Hepatocyte (in vitro differentiated cells): Measurements from ENCODE around the gene DLG2. TPM values are rescaled to one million over a fixed set of nuclear protein-coding genes. Genes with fewer than 3 reads are reported as not detected.

Experiments
- DNase-seq: peaks from one replicate; pipeline ENCODE4 v3.0.0-alpha.2; 2016; ENCODE audit warnings: low spot score
- H2AFZ ChIP-seq: fragments of 200-600 bp; sonication (generic); 2 replicates; pipeline ENCODE4 v1.6.0; 2016; ENCODE audit warnings: antibody characterized with exemption, mild to moderate bottlenecking
- H3K27ac ChIP-seq: fragments of 200-600 bp; sonication (generic); 2 replicates; pipeline ENCODE4 v1.5.1; 2016; ENCODE audit warnings: mild to moderate bottlenecking
- H3K27me3 ChIP-seq: fragments of 200-600 bp; sonication (generic); 2 replicates; pipeline ENCODE4 v1.6.1; 2016
- H3K36me3 ChIP-seq: fragments of 200-600 bp; sonication (generic); replicated peaks from 2 replicates; pipeline ENCODE4 v1.5.1; 2016; ENCODE audit warnings: low read depth; ENCODE audit not compliant: insufficient read depth
- H3K4me1 ChIP-seq: fragments of 200-600 bp; sonication (generic); 2 replicates; pipeline ENCODE4 v1.5.1; 2016; ENCODE audit warnings: mild to moderate bottlenecking, moderate library complexity; ENCODE audit not compliant: insufficient read depth
- H3K4me2 ChIP-seq: fragments of 200-600 bp; sonication (generic); 2 replicates; pipeline ENCODE4 v1.6.0; 2016
- H3K4me3 ChIP-seq: fragments of 200-600 bp; sonication (generic); 2 replicates; pipeline ENCODE4 v1.5.1; 2016; ENCODE audit warnings: mild to moderate bottlenecking
- H3K79me2 ChIP-seq: fragments of 200-600 bp; sonication (generic); 2 replicates; pipeline ENCODE4 v1.6.0; 2017; ENCODE audit warnings: mild to moderate bottlenecking
- H3K9me2 ChIP-seq: fragments of 200-600 bp; sonication (generic); replicated peaks from 2 replicates; pipeline ENCODE4 v1.6.0; 2017; ENCODE audit warnings: mild to moderate bottlenecking; ENCODE audit not compliant: insufficient read depth
- H3K9me3 ChIP-seq: fragments of 200-600 bp; sonication (generic); 2 replicates; pipeline ENCODE4 v1.5.1; 2016; ENCODE audit warnings: low read depth, mild to moderate bottlenecking
- H4K20me1 ChIP-seq: fragments of 200-600 bp; sonication (generic); 2 replicates; pipeline ENCODE4 v1.6.0; 2016; ENCODE audit warnings: mild to moderate bottlenecking; ENCODE audit not compliant: insufficient read depth, poor library complexity, severe bottlenecking
- CTCF ChIP-seq: fragments of 200-600 bp; sonication (generic); IDR thresholded peaks from 2 replicates; pipeline ENCODE4 v1.5.1; 2016; ENCODE audit warnings: antibody characterized with exemption, mild to moderate bottlenecking; ENCODE audit not compliant: poor library complexity
- EZH2 ChIP-seq: fragments of 200-600 bp; sonication (generic); IDR thresholded peaks from 2 replicates; pipeline ENCODE4 v1.6.1; 2016; ENCODE audit warnings: antibody characterized with exemption, mild to moderate bottlenecking, borderline replicate concordance
- EZH2phosphoT487 ChIP-seq: fragments of 200-600 bp; sonication (generic); IDR thresholded peaks from one replicate; pipeline ENCODE4 v1.6.1; 2018; ENCODE audit warnings: antibody characterized with exemption, mild to moderate bottlenecking, low read depth, moderate library complexity; ENCODE audit not compliant: unreplicated experiment, severe bottlenecking
- WGBS: methylation state at CpG from one replicate; pipeline ENCODE4 v1.1.6; 2016; ENCODE audit warnings: low lambda C conversion rate; ENCODE audit errors: missing lambda C conversion rate; 5-methylcytosine and 5-hydroxymethylcytosine counted together
- polyA plus RNA-seq: library from polyadenylated mRNA; unstranded; fragments of >200 nt; fragmentation: Nextera tagmentation; extraction: Ambion mirVana; gene quantifications from 2 replicates; pipeline ENCODE4 v1.2.1, GENCODE V29; 2016
- total RNA-seq: library from RNA; depleted of rRNA; stranded (reverse); fragments of >200 nt; gene quantifications from 2 replicates; pipeline ENCODE4 v1.2.3, GENCODE V29; 2014

Gene DLG2
- total and polyA plus RNA-seq, 2 experiments from 2014 or later, result 2.6 to 6.8 TPM

- no peaks in the 10 kb centered on the region for H3K27me3 ChIP-seq
- no peaks in the 10 kb centered on the region for H3K36me3 ChIP-seq
- H3K79me2 ChIP-seq, result no peaks in the 10 kb centered on the region
- WGBS, result 66% methylated on average over 2 of the region's 2 CpGs
- H4K20me1 ChIP-seq, result no peaks in the 10 kb centered on the region
- no peak overlapping the region for H2AFZ ChIP-seq
- H3K9me3 ChIP-seq, result no peaks in the 10 kb centered on the region
- H3K4me1 ChIP-seq, result no peaks in the 10 kb centered on the region
- TF ChIP-seq CTCF (no peak), EZH2 (no peak), EZH2phosphoT487 (no peak)
- no peak overlapping the region for H3K4me3 ChIP-seq
- DNase-seq, result no peak
- no peaks in the 10 kb centered on the region for H3K9me2 ChIP-seq
- H3K27ac ChIP-seq, result no peak overlapping the region
- no peak overlapping the region for H3K4me2 ChIP-seq
These were observed 1108.4 kb downstream of the DLG2 start for GRCh38 chr11:84518631-84519183.

GRCh38 chr11:84514436-84514835 is 1112.7 kb downstream of the DLG2 start:
- Histone ChIP-seq H3K4me2 (no peak overlapping the region), H3K36me3 (no peaks in the 10 kb centered on the region)
- 100% methylated on average over 1 of the region's 1 CpG for WGBS

GRCh38 chr11:84503503-84503902 is 1123.6 kb downstream of the DLG2 start:
- Histone ChIP-seq H3K4me3 (no peak overlapping the region), H3K4me2 (no peak overlapping the region), H4K20me1 (no peaks in the 10 kb centered on the region), H3K9me2 (no peaks in the 10 kb centered on the region), H3K79me2 (no peaks in the 10 kb centered on the region), H3K36me3 (no peaks in the 10 kb centered on the region), H3K9me3 (no peaks in the 10 kb centered on the region), H3K27me3 (no peaks in the 10 kb centered on the region), H2AFZ (no peak overlapping the region), H3K4me1 (no peaks in the 10 kb centered on the region), H3K27ac (no peak overlapping the region)
- TF ChIP-seq EZH2, result no peak
- no peak for TF ChIP-seq CTCF
- TF ChIP-seq EZH2phosphoT487, result no peak
- no peak for DNase-seq
- WGBS, result 78% methylated on average over 1 of the region's 1 CpG

More at GRCh38 chr11:84514436-84514835, 1112.7 kb downstream of the DLG2 start:
- TF ChIP-seq EZH2phosphoT487 (no peak), EZH2 (no peak), CTCF (no peak)
- Histone ChIP-seq H2AFZ (no peak overlapping the region), H3K27me3 (no peaks in the 10 kb centered on the region), H3K79me2 (no peaks in the 10 kb centered on the region), H3K4me3 (no peak overlapping the region), H3K27ac (no peak overlapping the region), H3K4me1 (no peaks in the 10 kb centered on the region), H4K20me1 (no peaks in the 10 kb centered on the region), H3K9me3 (no peaks in the 10 kb centered on the region), H3K9me2 (no peaks in the 10 kb centered on the region)
- DNase-seq, result no peak

- Histone ChIP-seq H3K27me3 (no peaks in the 10 kb centered on the region), H3K9me2 (no peaks in the 10 kb centered on the region), H3K27ac (no peak overlapping the region), H3K79me2 (no peaks in the 10 kb centered on the region), H4K20me1 (no peaks in the 10 kb centered on the region), H3K4me1 (no peaks in the 10 kb centered on the region), H3K4me3 (no peak overlapping the region), H2AFZ (no peak overlapping the region), H3K4me2 (no peak overlapping the region), H3K36me3 (no peaks in the 10 kb centered on the region), H3K9me3 (no peaks in the 10 kb centered on the region)
- TF ChIP-seq EZH2phosphoT487 (no peak), EZH2 (no peak), CTCF (no peak)
- no peak for DNase-seq
These were observed 1125.4 kb downstream of the DLG2 start for GRCh38 chr11:84501750-84502149.
